ENCODE data around the gene HS6ST2.

DNA sequence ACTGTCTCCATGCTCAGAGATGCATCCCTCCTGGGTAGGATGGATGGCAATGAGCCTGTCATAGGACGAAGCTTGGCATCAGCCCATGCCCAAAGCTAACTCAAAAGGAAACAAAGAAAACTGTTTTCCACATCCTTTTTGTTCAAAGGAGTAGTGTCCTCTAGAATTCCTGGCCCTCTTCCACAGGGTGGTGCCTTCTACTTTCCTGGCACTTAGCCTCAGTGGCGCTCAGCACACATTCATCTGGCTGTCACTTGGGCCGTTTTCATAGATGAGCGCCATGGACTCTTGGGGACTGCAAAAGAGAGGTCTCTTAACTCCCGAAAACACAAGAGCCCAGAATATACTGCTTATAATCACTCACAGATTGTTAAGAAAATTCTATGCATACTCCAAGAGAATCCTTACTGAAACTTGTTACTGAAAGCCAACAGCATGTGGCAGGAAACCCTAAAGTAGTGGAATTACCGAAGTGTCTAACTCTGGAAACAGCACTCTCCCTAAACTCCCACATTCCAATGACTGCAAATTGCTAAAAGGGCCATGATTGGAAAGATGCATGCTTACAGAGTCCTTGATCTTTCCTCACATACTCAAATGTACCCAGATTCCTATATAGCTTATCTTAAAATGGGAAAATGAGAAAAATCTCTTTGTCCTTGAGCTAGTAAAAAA, 110.0 kb downstream of the HS6ST2 start:
- TF ChIP-seq, protein P1, sequence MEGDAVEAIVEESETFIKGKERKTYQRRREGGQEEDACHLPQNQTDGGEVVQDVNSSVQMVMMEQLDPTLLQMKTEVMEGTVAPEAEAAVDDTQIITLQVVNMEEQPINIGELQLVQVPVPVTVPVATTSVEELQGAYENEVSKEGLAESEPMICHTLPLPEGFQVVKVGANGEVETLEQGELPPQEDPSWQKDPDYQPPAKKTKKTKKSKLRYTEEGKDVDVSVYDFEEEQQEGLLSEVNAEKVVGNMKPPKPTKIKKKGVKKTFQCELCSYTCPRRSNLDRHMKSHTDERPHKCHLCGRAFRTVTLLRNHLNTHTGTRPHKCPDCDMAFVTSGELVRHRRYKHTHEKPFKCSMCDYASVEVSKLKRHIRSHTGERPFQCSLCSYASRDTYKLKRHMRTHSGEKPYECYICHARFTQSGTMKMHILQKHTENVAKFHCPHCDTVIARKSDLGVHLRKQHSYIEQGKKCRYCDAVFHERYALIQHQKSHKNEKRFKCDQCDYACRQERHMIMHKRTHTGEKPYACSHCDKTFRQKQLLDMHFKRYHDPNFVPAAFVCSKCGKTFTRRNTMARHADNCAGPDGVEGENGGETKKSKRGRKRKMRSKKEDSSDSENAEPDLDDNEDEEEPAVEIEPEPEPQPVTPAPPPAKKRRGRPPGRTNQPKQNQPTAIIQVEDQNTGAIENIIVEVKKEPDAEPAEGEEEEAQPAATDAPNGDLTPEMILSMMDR (IDR thresholded peaks at IDR 0.05): no peak
- no peak for TF ChIP-seq EZH2phosphoT487 (IDR thresholded peaks at IDR 0.05; ENCODE audit: borderline replicate concordance, low read depth)
- no peak for TF ChIP-seq EP300 (IDR thresholded peaks at IDR 0.05; ENCODE audit: borderline replicate concordance in 1 of 2, low read depth in 1 of 2, low read length in 1 of 2)
- no peak for TF ChIP-seq YY1 (IDR thresholded peaks at IDR 0.05; ENCODE audit: low read depth)
- no peak for TF ChIP-seq CHD2 (IDR thresholded peaks at IDR 0.05; ENCODE audit: low read length, partially characterized antibody)
- TF ChIP-seq MXI1 (IDR thresholded peaks at IDR 0.05; ENCODE audit: low read depth, low read length): no peak
- TF ChIP-seq, protein P2, sequence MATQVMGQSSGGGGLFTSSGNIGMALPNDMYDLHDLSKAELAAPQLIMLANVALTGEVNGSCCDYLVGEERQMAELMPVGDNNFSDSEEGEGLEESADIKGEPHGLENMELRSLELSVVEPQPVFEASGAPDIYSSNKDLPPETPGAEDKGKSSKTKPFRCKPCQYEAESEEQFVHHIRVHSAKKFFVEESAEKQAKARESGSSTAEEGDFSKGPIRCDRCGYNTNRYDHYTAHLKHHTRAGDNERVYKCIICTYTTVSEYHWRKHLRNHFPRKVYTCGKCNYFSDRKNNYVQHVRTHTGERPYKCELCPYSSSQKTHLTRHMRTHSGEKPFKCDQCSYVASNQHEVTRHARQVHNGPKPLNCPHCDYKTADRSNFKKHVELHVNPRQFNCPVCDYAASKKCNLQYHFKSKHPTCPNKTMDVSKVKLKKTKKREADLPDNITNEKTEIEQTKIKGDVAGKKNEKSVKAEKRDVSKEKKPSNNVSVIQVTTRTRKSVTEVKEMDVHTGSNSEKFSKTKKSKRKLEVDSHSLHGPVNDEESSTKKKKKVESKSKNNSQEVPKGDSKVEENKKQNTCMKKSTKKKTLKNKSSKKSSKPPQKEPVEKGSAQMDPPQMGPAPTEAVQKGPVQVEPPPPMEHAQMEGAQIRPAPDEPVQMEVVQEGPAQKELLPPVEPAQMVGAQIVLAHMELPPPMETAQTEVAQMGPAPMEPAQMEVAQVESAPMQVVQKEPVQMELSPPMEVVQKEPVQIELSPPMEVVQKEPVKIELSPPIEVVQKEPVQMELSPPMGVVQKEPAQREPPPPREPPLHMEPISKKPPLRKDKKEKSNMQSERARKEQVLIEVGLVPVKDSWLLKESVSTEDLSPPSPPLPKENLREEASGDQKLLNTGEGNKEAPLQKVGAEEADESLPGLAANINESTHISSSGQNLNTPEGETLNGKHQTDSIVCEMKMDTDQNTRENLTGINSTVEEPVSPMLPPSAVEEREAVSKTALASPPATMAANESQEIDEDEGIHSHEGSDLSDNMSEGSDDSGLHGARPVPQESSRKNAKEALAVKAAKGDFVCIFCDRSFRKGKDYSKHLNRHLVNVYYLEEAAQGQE (IDR thresholded peaks at IDR 0.05; ENCODE audit: low read depth, low read length): no peak
- no peak for TF ChIP-seq NRF1 (IDR thresholded peaks at IDR 0.05; ENCODE audit: low read depth, low read length)
- no peak for TF ChIP-seq POLR2AphosphoS5 (IDR thresholded peaks at IDR 0.05; ENCODE audit: low read depth, low read length)
- no peak for TF ChIP-seq RXRA (IDR thresholded peaks at IDR 0.05; ENCODE audit: borderline replicate concordance, low read depth)
- TF ChIP-seq FOSL2 (IDR thresholded peaks at IDR 0.05; ENCODE audit: borderline replicate concordance, low read depth): no peak
- TF ChIP-seq RAD21 (IDR thresholded peaks at IDR 0.05; ENCODE audit: low read length): no peak

Measured in SK-N-SH (cell line).